ENCODE data around the gene TMTC4.

Gene TMTC4

DNA sequence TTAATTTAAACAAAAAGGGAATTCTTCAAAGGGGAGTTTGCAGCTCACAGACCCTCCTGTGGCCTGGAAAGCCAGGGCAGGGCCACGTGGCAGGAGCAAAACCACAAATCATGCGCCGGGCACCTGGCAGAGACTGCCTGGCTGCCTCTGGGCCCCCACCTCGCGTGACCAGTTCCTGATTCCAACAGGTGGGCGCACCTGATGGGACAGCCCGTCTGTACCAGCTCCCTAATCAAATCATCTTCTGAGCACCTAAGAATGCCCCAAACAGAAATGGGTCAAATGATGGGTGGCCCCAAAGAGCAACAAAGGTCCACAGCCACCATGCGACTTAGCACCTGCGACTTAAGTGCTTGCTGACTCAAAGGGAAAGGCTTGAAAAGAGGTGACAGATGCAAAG, 9.2 kb downstream of the TMTC4 start:
- DNase-seq (ENCODE audit: low spot score), result no peak

DNA sequence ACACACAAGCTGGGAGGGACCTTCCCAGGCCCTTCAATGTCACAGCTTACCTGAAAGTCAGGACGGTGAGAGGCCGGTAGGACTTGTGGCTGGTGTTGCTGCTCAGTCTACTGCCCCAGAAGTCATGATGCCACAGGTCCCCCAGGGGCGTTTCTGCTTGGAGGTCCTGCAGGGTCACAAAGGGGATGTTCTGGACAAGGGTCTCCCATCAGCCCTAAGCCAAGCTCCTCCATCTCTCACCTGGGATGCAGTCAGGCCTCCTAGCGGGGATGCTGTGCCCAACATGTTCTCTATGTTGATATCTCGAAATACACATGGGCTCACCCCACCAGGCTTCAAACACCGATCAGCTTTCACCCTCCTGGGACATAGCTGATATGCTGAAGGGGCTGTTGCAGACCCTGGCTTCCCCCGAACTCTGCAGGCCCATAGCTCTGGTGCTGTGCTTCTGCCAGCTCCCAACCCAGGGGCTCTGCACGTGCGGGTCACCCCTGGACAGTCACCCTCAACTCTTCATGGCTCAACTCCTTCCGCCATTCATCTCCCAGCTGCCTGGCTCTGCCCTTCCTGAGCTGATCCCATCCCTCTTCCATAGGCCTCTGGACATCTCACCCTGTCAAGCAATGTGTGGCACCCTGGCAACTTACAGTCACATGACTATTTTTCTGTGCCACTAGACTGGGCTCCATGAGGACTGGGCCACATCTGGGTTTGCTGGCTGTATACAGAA, 10.3 kb downstream of the TMTC4 start:
- DNase-seq (ENCODE audit: low spot score), result no peak

DNA sequence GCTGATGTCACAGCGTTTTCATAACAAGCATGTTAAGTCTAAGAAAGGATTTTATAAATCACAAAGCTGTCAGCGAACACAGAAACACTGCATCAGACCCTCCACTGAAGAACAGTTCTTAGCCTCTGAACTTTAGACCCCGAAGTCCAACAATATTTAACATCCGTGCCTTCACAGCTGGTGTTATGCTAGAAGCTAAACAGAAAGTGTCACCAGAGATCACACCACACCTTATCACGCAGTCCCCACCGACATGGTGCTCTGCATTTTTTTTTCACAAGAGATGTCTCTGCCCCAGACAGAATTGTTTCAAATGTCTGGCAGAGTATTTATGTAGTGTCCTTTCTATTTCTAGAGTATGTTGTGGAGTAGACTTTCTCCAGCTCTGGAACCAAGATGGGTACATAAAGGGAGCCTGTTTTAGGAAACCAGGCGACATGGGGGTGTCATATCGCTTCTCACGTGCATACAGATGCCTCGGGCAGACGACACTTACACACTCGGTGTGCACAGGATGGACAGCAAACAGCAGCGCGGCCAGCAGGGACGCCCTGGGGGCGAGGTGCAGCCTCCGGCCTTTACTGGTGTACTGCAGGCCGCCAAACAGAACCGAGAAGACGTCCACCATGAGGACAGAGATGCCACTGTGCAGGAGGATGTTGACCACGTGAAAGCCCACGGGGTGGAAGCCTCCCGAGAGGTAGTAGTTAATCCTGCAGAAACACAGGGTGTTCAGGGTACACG, 12.0 kb downstream of the TMTC4 start:
- DNase-seq (ENCODE audit: low spot score), result no peak

DNA sequence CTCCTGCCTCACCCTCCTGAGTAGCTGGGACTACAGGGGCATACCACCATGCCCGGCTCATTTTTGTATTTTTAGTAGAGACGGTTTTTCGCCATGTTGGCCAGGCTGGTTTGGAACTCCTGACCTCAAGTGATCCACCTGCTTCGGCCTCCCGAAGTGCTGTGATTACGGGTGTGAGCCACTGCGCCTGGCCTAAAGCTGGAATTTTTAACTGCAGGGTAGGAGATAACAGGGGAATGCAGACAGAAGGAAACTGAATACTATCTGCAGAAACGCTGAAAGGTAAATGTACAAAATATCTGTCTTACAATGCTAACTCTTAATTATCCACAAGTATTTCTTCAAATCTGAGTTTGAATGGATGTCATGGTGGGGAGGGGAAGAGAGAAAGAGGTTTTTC, 13.8 kb downstream of the TMTC4 start:
- no peak for DNase-seq (ENCODE audit: low spot score)

DNA sequence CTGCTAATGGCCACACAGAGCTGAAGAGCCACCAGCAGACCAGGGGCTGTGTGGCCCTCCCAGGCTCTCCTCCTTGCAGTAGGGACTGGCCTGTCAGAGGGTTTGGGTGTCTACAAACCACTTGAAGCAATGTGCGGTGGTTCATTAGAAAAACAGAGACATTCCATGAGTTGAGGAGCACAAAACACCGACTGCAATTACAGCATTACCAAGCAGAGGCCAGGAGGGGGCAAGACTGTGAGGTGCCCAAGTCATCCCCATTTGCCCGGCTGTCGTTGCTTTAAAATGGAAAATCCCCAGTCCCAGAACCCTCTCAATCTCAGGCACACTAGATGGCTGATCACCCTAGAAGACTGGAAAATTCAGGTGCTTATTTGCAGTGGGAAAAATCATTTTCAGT, 15.0 kb downstream of the TMTC4 start:
- DNase-seq (ENCODE audit: low spot score), result no peak

DNA sequence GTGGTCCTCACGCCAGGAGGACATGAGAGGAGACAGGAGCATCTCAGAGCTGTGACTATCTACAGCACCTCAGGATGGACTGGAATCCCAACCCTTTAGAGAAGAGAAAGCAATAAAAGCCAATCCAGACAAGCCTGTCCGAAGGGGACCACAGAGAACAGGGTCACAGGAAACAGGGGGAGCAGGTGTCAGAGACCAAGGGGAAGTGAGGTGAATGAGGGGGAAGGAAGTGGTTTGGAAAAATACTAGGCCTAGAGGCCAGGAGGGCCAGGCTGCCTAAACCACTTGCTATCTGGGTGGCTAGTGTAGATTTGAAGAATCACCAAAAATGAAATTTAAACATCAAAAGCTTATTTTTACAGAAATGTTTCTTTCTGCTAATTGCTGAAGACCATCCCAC, 16.2 kb downstream of the TMTC4 start:
- DNase-seq (ENCODE audit: low spot score), result no peak

GRCh38 chr13:100657881-100658315, 16.7 kb downstream of the TMTC4 start:
- peak; percentile 35 for DNase-seq (ENCODE audit: low spot score)

DNA sequence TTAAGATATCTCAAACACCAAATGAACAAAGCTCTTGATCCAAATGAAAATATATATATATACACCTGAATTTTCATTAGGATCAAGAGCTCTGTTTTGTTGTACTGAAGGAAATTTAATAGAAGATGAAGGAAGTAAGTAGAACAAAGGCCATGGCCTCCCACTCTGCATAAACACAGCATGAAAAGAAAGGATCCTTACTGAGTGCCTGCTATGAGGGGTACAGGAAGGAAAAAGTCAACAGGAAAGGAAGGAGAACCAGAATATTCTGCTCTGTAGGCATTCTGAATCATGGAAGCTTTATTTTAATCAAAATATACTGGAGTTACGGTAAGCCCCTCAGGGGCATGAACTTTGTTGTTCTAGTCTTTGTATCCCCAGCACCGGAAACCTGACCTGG, 22.1 kb downstream of the TMTC4 start:
- DNase-seq (ENCODE audit: low spot score), result no peak

- DNase-seq (ENCODE audit: low spot score), result no peak
Measured at GRCh38 chr13:100650326-100650725, 24.3 kb downstream of the TMTC4 start.

DNA sequence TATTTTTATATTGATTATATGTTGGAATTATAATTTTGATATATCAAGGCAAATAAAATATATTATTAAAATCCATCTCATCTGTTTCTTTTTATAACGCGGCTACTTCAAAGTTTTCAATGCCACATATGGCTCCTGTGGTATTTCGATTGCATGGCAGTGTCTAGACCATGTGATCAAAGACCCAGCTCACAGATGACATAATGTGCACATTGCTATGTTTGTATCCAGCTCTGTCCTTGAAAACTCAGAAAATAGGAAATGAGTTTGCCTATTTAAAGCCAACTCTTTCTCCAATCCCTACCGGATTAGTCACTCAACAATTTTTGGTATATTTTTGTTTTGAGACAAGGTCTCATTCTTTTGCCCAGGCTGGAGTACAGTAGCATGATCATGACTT, 26.2 kb downstream of the TMTC4 start:
- no peak for DNase-seq (ENCODE audit: low spot score)

GRCh38 chr13:100646871-100647270, 27.7 kb downstream of the TMTC4 start:
- no peak for DNase-seq (ENCODE audit: low spot score)

DNA sequence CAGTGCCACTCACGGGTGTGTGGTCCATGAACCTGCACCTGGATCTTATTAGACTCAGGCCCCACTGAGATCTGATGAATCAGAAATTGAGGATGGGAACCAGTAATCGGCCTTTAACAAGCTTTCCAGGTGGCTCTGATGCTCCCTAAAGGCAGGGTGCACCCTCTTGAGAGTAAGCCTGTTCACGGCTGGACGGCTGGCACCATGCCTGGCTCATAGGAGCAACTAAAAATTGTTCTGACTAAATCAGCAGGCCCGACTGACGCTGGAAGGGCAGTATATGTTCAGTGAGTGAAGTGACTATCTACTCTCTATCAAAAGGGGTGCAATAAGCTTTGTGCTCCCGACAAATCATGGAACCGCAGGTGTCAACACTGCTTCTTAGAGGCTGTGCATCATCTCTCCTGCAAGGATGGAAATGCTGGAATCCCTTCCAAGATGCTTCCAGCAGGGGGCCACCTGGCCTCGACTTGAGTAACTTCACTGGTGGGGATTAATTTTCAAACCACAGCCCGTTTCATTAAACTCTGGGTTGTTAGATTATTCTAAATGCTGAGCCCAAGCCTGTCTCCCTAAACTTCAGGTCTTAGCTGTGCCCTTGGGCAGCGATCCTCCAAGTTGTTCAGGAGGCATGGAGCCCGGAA, 28.4 kb downstream of the TMTC4 start:
- no peak for DNase-seq (ENCODE audit: low spot score)

GRCh38 chr13:100645382-100645781, 29.2 kb downstream of the TMTC4 start:
- DNase-seq (ENCODE audit: low spot score), result no peak

- no peak for DNase-seq (ENCODE audit: low spot score)
Measured at GRCh38 chr13:100644371-100644770, 30.2 kb downstream of the TMTC4 start.

GRCh38 chr13:100637796-100638195, 36.8 kb downstream of the TMTC4 start:
- DNase-seq (ENCODE audit: low spot score), result no peak

DNA sequence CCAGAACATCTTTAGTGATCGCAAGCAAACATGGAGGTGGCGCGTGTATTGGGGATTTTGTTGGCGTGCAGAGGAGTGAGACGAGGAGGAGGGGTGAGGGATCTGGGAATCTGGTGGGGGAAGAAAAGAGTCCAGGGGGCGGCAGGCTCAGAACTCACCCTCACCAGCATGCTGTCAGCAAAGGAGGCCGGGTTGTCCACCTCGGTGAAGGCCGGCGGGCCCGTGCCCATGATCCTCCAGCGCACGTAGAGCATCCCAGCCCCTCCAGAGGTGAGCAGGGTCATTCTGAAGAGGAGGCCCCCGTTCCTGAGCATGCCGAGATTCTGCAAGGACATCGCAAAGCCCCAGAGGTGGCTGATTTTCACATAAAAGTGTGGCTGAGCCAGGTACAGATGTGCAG, 37.2 kb downstream of the TMTC4 start:
- DNase-seq (ENCODE audit: low spot score), result no peak

DNA sequence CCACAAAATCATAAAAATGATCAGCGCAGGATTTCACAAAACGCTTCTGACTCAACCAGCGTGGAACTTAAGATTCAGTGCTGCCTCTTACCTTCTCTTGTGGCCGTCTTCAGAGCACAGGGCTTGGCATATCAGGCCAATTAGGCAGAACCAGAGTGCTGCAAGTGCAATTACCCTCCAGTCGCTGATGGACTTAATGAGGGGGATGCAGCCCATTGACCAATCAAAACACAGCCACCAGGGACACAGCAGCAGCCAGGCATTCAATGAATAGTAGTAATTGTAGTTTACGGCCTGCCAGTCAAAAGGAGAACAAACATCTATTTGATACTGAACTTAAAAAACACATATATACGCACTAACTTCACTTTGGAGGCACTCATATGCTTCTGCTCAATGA, 38.2 kb downstream of the TMTC4 start:
- DNase-seq (ENCODE audit: low spot score), result peak; percentile 10

DNA sequence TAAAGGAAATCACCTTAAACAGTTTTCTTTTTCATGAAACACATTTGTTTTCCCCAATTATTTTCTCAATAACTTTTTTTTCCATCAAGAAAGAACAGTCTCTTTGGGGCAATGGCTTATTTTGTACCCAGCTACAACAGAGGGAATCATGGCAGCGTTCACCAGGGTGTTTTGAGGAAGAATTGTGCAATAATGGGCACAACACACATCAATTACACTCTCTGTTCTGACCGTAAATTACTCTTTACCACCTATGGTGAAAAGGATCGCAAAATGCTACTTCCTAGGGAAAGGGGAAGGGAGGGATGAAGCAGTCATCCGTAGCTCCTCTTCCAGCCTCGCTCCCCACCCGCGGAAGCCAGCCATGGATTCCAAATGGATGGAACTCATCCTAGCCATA, 38.6 kb downstream of the TMTC4 start:
- DNase-seq (ENCODE audit: low spot score), result no peak

GRCh38 chr13:100634696-100635095, 39.9 kb downstream of the TMTC4 start:
- DNase-seq (ENCODE audit: low spot score), result no peak

DNA sequence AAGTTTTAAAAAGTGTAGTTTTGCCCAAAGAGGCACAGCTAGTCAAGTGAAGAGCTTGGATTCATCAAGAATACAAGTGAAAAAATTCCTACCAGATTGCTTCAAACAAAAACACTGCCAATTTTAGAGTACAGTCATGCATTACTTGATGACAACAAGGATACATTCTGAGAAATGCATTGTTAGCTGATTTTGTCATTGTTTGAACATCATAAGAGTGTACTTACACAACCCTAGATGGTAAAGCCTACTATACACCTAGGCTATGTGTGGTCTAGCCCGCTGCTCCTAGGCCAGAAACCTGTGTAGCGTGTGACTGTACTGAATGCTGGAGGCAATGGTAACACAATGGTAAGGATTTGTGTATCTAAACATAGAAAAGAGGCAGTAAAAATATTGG, 41.1 kb downstream of the TMTC4 start:
- DNase-seq (ENCODE audit: low spot score), result no peak

DNA sequence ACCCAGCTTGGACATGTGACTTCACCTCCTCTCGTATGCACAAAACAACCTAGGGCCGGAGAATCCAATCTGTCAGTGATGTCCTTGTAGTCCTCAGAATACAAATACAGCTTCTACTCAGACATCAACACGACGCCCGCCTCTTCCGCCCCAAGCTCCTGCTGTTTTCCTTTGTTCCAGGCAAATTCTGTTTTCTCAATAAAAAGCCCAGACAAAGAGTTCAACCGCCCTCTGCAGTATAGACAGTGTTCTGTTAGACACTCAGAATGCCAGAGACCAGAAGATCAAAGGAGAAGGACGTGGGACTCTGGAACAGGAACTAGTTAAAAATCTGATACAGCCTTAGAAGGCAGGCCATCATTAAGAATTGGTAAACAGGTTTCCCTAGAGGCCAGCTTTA, 44.0 kb downstream of the TMTC4 start:
- DNase-seq (ENCODE audit: low spot score), result no peak

GRCh38 chr13:100627120-100627519, 47.5 kb downstream of the TMTC4 start:
- no peak for DNase-seq (ENCODE audit: low spot score)

- no peak for DNase-seq (ENCODE audit: low spot score)
Measured at GRCh38 chr13:100625447-100625846, 49.1 kb downstream of the TMTC4 start.
